ENCODE measurements around the gene KCTD15. TPM values are rescaled to one million over a fixed set of nuclear protein-coding genes. Genes with fewer than 3 reads are reported as not detected.

The KCTD15 gene
- total RNA-seq, 4 donors from 2014 or later, result 6.7 to 51.0 (median 22.1) TPM

DNA sequence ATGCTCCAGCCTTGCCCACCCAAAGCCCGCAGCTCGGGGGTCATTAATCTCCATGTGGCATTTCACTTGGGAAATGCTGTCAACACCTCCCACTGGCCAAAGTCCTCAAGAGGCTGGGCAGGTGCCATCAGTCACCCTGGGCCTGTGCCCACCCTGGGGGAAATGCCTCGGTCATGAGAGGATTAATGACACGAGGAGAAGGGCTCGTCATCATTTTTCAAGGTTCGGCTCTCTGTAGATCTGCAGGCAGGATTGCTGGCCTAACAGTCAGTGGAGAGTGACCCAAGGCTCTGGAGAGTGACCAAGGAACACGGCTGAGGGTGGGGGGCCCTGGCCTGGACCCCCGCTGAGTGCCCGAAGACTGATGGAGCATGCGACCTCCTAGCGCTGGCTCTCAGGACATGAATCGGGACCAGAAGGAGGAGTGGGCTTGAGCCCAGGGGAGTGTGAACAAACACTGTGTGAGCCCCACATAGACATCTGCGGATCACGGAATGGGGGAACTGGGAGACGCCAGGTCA is 15.2 kb upstream of the KCTD15 start:
- Histone ChIP-seq H3K4me1 (peaks cover 0 to 14% (median 2%) of the 10 kb centered on the region in 4 donors), H3K27ac (no peak overlapping the region), H3K27me3 (peaks cover 0 to 41% of the 10 kb centered on the region in 2 donors), H3K36me3 (no peaks in the 10 kb centered on the region), H3K4me3 (no peak overlapping the region), H3K9me3 (no peaks in the 10 kb centered on the region)
- TF ChIP-seq, protein P1, sequence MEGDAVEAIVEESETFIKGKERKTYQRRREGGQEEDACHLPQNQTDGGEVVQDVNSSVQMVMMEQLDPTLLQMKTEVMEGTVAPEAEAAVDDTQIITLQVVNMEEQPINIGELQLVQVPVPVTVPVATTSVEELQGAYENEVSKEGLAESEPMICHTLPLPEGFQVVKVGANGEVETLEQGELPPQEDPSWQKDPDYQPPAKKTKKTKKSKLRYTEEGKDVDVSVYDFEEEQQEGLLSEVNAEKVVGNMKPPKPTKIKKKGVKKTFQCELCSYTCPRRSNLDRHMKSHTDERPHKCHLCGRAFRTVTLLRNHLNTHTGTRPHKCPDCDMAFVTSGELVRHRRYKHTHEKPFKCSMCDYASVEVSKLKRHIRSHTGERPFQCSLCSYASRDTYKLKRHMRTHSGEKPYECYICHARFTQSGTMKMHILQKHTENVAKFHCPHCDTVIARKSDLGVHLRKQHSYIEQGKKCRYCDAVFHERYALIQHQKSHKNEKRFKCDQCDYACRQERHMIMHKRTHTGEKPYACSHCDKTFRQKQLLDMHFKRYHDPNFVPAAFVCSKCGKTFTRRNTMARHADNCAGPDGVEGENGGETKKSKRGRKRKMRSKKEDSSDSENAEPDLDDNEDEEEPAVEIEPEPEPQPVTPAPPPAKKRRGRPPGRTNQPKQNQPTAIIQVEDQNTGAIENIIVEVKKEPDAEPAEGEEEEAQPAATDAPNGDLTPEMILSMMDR (IDR thresholded peaks at IDR 0.05), result no peak
- TF ChIP-seq EP300 (IDR thresholded peaks at IDR 0.05) (no peak), POLR2A (IDR thresholded peaks at IDR 0.05) (no peak)
- 82 to 83% methylated on average over 15 of the region's 15 CpGs for WGBS, 2 donors
- no peak for DNase-seq (ENCODE audit: low spot score in 2 of 2)

DNA sequence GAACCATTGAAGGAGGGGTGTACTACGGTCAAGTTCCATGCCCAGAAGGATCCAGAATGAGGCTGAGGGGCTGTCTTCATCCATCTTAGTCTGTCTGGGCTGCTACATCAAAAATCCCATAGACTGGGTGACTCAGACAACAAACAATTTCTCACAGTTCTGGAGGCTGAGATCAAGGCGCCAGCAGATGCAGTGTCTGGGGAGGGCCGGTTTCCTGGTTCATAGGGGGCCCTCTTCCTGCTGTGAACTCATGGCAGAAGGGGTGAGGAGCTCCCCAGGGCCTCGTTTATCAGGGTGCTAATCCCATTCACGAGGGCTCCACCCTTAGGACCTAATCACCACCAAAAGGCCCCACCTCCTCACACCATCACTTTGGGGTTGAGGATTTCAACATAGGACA is 14.7 kb upstream of the KCTD15 start:
- DNase-seq (ENCODE audit: low spot score in 2 of 2), result no peak
- peaks cover 0 to 36% of the 10 kb centered on the region in 2 donors for H3K27me3 ChIP-seq
- TF ChIP-seq, protein P1 (IDR thresholded peaks at IDR 0.05), result no peak
- TF ChIP-seq EP300 (IDR thresholded peaks at IDR 0.05) (no peak), POLR2A (IDR thresholded peaks at IDR 0.05) (no peak)
- no peaks in the 10 kb centered on the region for H3K9me3 ChIP-seq
- peaks cover 0 to 14% (median 2%) of the 10 kb centered on the region in 4 donors for H3K4me1 ChIP-seq
- 36 to 54% methylated on average over 5 of the region's 5 CpGs for WGBS, 2 donors
- H3K27ac ChIP-seq, result no peak overlapping the region
- H3K36me3 ChIP-seq, result no peaks in the 10 kb centered on the region
- no peak overlapping the region for H3K4me3 ChIP-seq

DNA sequence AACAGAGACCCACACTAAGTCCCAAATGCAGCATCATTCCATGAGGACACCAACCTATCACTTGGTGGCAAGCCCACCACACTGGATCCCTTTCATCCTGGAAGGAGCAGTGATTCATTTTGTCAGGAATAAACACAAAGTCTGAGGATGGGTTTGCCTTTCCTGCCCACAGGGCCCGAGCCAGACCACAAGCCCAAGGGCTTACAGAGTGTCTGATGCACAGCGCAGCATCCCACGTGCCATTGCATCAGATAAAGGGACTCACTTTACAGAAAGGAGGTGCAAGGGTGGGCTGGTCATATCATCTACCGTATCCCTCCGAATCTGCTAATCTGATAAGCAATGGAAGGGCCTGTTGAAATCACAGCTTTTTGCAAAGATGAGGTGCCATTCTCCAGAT is 12.2 kb upstream of the KCTD15 start:
- Histone ChIP-seq H3K4me1 (no peaks in the 10 kb centered on the region), H3K36me3 (no peaks in the 10 kb centered on the region), H3K9me3 (no peaks in the 10 kb centered on the region), H3K27ac (no peak overlapping the region), H3K4me3 (no peak overlapping the region), H3K27me3 (peaks cover 0 to 16% of the 10 kb centered on the region in 2 donors)
- no peak for DNase-seq (ENCODE audit: low spot score in 2 of 2)
- 84 to 88% methylated on average over 5 of the region's 5 CpGs for WGBS, 2 donors
- no peak for TF ChIP-seq EP300 (IDR thresholded peaks at IDR 0.05)
- TF ChIP-seq POLR2A (IDR thresholded peaks at IDR 0.05), result no peak
- TF ChIP-seq, protein P1 (IDR thresholded peaks at IDR 0.05), result no peak

DNA sequence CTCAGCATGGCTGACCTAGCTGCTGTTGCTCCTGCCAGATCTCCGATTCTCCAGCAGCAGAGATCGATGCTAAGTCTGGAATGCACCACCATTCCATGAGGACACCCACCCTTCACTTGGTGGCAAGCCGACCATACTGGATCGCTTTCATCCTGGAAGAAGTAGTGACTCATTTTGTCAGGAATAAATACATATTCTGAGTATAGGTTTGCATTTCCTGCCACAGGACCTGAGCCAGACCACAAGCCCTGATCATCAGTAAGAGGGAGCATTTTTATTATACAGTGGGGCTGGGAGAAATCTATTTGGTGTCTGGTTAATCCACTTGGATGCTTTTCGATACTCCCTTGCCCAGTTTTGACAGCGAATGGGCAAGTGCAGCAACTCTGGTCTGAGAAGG is 10.9 kb upstream of the KCTD15 start:
- H3K9me3 ChIP-seq, result no peaks in the 10 kb centered on the region
- H3K27me3 ChIP-seq, result peaks cover 0 to 3% of the 10 kb centered on the region in 2 donors
- no peaks in the 10 kb centered on the region for H3K4me1 ChIP-seq
- DNase-seq (ENCODE audit: low spot score in 2 of 2), result no peak
- TF ChIP-seq POLR2A (IDR thresholded peaks at IDR 0.05), result no peak
- TF ChIP-seq, protein P1 (IDR thresholded peaks at IDR 0.05), result no peak
- no peak for TF ChIP-seq EP300 (IDR thresholded peaks at IDR 0.05)
- H3K27ac ChIP-seq, result no peak overlapping the region
- H3K4me3 ChIP-seq, result no peak overlapping the region
- WGBS, 2 donors, result 81 to 85% methylated on average over 6 of the region's 6 CpGs
- H3K36me3 ChIP-seq, result no peaks in the 10 kb centered on the region

DNA sequence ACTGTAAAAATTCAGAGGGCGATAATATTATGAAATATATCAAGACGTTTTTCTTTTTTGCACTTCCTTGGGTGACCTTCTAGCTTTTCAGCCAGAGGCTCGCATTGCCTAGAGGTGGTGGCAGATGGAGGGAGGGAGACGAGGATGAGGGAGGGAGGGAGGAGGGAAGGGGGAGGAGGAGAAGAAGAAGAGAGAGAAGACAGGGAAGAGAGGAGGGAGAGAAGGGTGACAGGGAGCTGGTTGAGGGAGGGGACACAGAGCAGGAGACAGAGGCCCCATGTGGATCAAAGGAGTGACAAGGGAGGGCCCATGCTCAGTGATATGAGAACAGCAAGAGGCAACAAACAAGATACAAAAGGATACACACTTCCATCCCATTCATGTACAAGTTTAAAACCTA is 8.0 kb upstream of the KCTD15 start:
- no peaks in the 10 kb centered on the region for H3K4me1 ChIP-seq
- 42 to 47% methylated on average over 4 of the region's 4 CpGs for WGBS, 2 donors

More for the DNA sequence above, 8.0 kb upstream of the KCTD15 start:
- Histone ChIP-seq H3K9me3 (no peaks in the 10 kb centered on the region), H3K4me3 (no peak overlapping the region), H3K27me3 (peaks cover 0 to 3% of the 10 kb centered on the region in 2 donors), H3K27ac (no peak overlapping the region), H3K36me3 (no peaks in the 10 kb centered on the region)
- TF ChIP-seq, protein P1 (IDR thresholded peaks at IDR 0.05), result no peak
- TF ChIP-seq POLR2A (IDR thresholded peaks at IDR 0.05), result no peak
- no peak for TF ChIP-seq EP300 (IDR thresholded peaks at IDR 0.05)
- no peak for DNase-seq (ENCODE audit: low spot score in 2 of 2)

Measured in tibial nerve (tissue), 4 donors.